ENCODE data around the gene TRPM6. TPM values are rescaled to one million over a fixed set of nuclear protein-coding genes. Genes with fewer than 3 reads are reported as not detected.

TRPM6 gene
- polyA plus RNA-seq, 3 donors from 2014 or later: not detected

GRCh38 chr9:74775396-74775795, 112.3 kb downstream of the TRPM6 start:
- H3K9me3 Mint-ChIP-seq: peaks cover 0 to 5% (median 0%) of the 10 kb centered on the region in 6 donors
- H3K36me3 Mint-ChIP-seq: no peaks in the 10 kb centered on the region
- no peaks in the 10 kb centered on the region for H3K4me1 Mint-ChIP-seq
- no peak overlapping the region for H3K4me3 Mint-ChIP-seq
- H3K27me3 Mint-ChIP-seq (ENCODE audit: low read depth in 3 of 3): peaks cover 2 to 5% (median 5%) of the 10 kb centered on the region in 3 donors
- H3K27ac Mint-ChIP-seq: no peak overlapping the region
- no peak for DNase-seq

- Mint-ChIP-seq H3K4me3 (no peak overlapping the region), H3K9me3 (peaks cover 0 to 5% (median 0%) of the 10 kb centered on the region in 6 donors), H3K27me3 (ENCODE audit: low read depth in 3 of 3) (peaks cover 4 to 5% (median 4%) of the 10 kb centered on the region in 3 donors), H3K36me3 (no peaks in the 10 kb centered on the region), H3K27ac (no peak overlapping the region), H3K4me1 (no peaks in the 10 kb centered on the region)
- DNase-seq: peak; percentile 47 to 60 (median 54)
These were observed 113.7 kb downstream of the TRPM6 start for GRCh38 chr9:74773886-74774479.

- H3K4me3 Mint-ChIP-seq: no peak overlapping the region
- H3K36me3 Mint-ChIP-seq: no peaks in the 10 kb centered on the region
- no peak for DNase-seq
- no peak overlapping the region for H3K27ac Mint-ChIP-seq
- no peaks in the 10 kb centered on the region for H3K4me1 Mint-ChIP-seq
- peaks cover 4 to 7% (median 5%) of the 10 kb centered on the region in 3 donors for H3K27me3 Mint-ChIP-seq (ENCODE audit: low read depth in 3 of 3)
- H3K9me3 Mint-ChIP-seq: peaks cover 0 to 5% (median 0%) of the 10 kb centered on the region in 6 donors
These were observed 115.6 kb downstream of the TRPM6 start for GRCh38 chr9:74772121-74772520.

- no peaks in the 10 kb centered on the region for H3K4me1 Mint-ChIP-seq
- H3K4me3 Mint-ChIP-seq: no peak overlapping the region
- peaks cover 0 to 5% (median 0%) of the 10 kb centered on the region in 6 donors for H3K9me3 Mint-ChIP-seq
- H3K36me3 Mint-ChIP-seq: no peaks in the 10 kb centered on the region
- DNase-seq: no peak
- no peak overlapping the region for H3K27ac Mint-ChIP-seq
- H3K27me3 Mint-ChIP-seq (ENCODE audit: low read depth in 3 of 3): peaks cover 4 to 7% (median 5%) of the 10 kb centered on the region in 3 donors
These were observed 116.0 kb downstream of the TRPM6 start for GRCh38 chr9:74771672-74772071.

GRCh38 chr9:74771262-74771585, 116.5 kb downstream of the TRPM6 start:
- Mint-ChIP-seq H3K4me3 (no peak overlapping the region), H3K27ac (no peak overlapping the region), H3K9me3 (peaks cover 0 to 5% (median 0%) of the 10 kb centered on the region in 6 donors), H3K27me3 (ENCODE audit: low read depth in 3 of 3) (peaks cover 4 to 7% (median 5%) of the 10 kb centered on the region in 3 donors), H3K4me1 (no peaks in the 10 kb centered on the region), H3K36me3 (no peaks in the 10 kb centered on the region)
- DNase-seq: no peak

GRCh38 chr9:74770508-74771261, 117.0 kb downstream of the TRPM6 start:
- Mint-ChIP-seq H3K4me3 (no peak overlapping the region), H3K36me3 (no peaks in the 10 kb centered on the region), H3K27ac (no peak overlapping the region), H3K4me1 (no peaks in the 10 kb centered on the region), H3K27me3 (ENCODE audit: low read depth in 3 of 3) (peaks cover 4 to 7% (median 5%) of the 10 kb centered on the region in 3 donors), H3K9me3 (peaks cover 0 to 5% (median 0%) of the 10 kb centered on the region in 6 donors)
- peak; percentile 11 to 20 (median 13) for DNase-seq

GRCh38 chr9:74765481-74765971, 122.2 kb downstream of the TRPM6 start:
- Mint-ChIP-seq H3K36me3 (no peaks in the 10 kb centered on the region), H3K4me3 (no peak overlapping the region), H3K27me3 (ENCODE audit: low read depth in 3 of 3) (peaks cover 0 to 5% (median 2%) of the 10 kb centered on the region in 3 donors), H3K4me1 (no peaks in the 10 kb centered on the region), H3K9me3 (peaks cover 0 to 1% (median 0%) of the 10 kb centered on the region in 6 donors), H3K27ac (no peak overlapping the region)
- DNase-seq: no peak

GRCh38 chr9:74762950-74763349, 124.8 kb downstream of the TRPM6 start:
- Mint-ChIP-seq H3K4me1 (no peaks in the 10 kb centered on the region), H3K9me3 (no peaks in the 10 kb centered on the region), H3K27me3 (ENCODE audit: low read depth in 3 of 3) (no peaks in the 10 kb centered on the region), H3K36me3 (no peaks in the 10 kb centered on the region), H3K4me3 (no peak overlapping the region), H3K27ac (no peak overlapping the region)
- DNase-seq: no peak

- no peaks in the 10 kb centered on the region for H3K9me3 Mint-ChIP-seq
- DNase-seq: no peak
- H3K27me3 Mint-ChIP-seq (ENCODE audit: low read depth in 3 of 3): peaks cover 0 to 4% (median 0%) of the 10 kb centered on the region in 3 donors
- no peak overlapping the region for H3K27ac Mint-ChIP-seq
- no peaks in the 10 kb centered on the region for H3K4me1 Mint-ChIP-seq
- H3K4me3 Mint-ChIP-seq: no peak overlapping the region
- no peaks in the 10 kb centered on the region for H3K36me3 Mint-ChIP-seq
These were observed 127.6 kb downstream of the TRPM6 start for GRCh38 chr9:74760031-74760700.

- Mint-ChIP-seq H3K36me3 (no peaks in the 10 kb centered on the region), H3K9me3 (no peaks in the 10 kb centered on the region), H3K4me1 (no peaks in the 10 kb centered on the region), H3K27ac (no peak overlapping the region), H3K27me3 (ENCODE audit: low read depth in 3 of 3) (peaks cover 0 to 4% (median 0%) of the 10 kb centered on the region in 3 donors), H3K4me3 (no peak overlapping the region)
- no peak for DNase-seq
These were observed 131.7 kb downstream of the TRPM6 start for GRCh38 chr9:74755999-74756398.

- Mint-ChIP-seq H3K27ac (no peak overlapping the region), H3K9me3 (no peaks in the 10 kb centered on the region), H3K27me3 (ENCODE audit: low read depth in 3 of 3) (peaks cover 0 to 4% (median 0%) of the 10 kb centered on the region in 3 donors), H3K36me3 (no peaks in the 10 kb centered on the region), H3K4me3 (no peak overlapping the region), H3K4me1 (no peaks in the 10 kb centered on the region)
- no peak for DNase-seq
These were observed 132.4 kb downstream of the TRPM6 start for GRCh38 chr9:74755355-74755754.

GRCh38 chr9:74753650-74754049, 134.1 kb downstream of the TRPM6 start:
- Mint-ChIP-seq H3K4me1 (no peaks in the 10 kb centered on the region), H3K9me3 (no peaks in the 10 kb centered on the region), H3K4me3 (no peak overlapping the region), H3K27me3 (ENCODE audit: low read depth in 3 of 3) (peaks cover 0 to 6% (median 0%) of the 10 kb centered on the region in 3 donors), H3K27ac (no peak overlapping the region), H3K36me3 (no peaks in the 10 kb centered on the region)
- no peak for DNase-seq

- H3K27ac Mint-ChIP-seq: no peak overlapping the region
- no peaks in the 10 kb centered on the region for H3K9me3 Mint-ChIP-seq
- no peaks in the 10 kb centered on the region for H3K4me1 Mint-ChIP-seq
- no peak for DNase-seq
- H3K27me3 Mint-ChIP-seq (ENCODE audit: low read depth in 3 of 3): peaks cover 5 to 16% (median 14%) of the 10 kb centered on the region in 3 donors
- no peak overlapping the region for H3K4me3 Mint-ChIP-seq
- peaks cover 0 to 4% (median 0%) of the 10 kb centered on the region in 3 donors for H3K36me3 Mint-ChIP-seq
These were observed 138.8 kb downstream of the TRPM6 start for GRCh38 chr9:74748966-74749365.
